HG03139 (cell line): Measurements from ENCODE around the gene FIBP.

ENCODE experiments used
- ATAC-seq: cut with Tn5 transposase; IDR thresholded peaks from one replicate; pipeline ENCODE4 v1.9.1; 2021; ENCODE audit not compliant: unreplicated experiment

The FIBP gene

DNA sequence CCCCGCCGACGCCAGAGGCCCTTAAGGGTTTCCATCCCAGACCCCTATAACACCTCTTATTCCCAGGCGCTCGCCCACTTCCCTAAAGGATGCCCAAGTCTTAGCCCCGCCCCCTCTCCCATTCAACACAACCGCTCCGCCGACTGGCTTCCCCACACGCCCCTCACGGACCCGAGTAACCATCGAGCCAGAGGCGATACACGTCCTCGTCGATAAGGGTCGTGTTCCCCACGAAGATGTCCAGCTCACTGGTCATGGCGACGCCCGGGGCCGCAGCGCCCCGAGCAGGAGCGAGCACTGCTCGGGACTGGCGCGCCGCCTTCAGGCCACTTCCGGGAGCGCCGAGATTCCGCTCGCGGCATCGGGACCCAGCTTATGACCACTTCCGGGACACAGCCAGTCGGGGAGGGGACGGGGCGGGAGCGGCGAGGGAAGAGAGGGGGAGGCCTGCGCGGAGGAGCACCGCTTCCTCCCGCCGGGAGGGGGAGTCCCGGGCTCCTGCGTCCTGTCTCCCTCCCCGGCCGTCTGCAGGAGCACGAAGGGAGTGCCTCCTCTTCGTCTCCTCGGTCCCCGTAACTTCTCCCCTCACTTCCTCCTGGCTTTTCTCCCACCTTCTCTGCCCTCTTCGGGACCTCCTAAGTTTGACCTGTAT lies at the start of gene FIBP:
Gene FIBP (minus strand): TSS at position 309 of the 652 bp plus-strand sequence. CDS start 53 bp downstream, at position 256.
- ATAC-seq: peak; percentile 43

DNA sequence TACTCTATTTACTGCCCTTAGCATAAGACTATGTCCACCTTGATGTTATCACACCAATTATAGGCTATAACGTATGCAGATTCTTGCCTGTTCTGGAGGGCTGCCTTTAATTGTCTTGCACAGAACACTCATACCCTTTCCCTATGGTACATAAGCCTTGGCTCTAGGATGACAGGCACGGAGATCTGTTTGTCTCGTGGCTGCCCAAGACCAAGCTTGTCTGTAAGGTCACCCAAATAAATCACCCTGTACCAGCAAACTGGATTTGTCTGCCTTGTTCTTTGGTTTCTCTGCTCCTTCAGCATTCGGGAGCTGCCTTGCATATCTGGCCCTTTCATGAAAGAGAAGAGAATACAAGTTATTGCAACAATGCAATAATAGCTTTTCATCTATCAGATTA lies 49.5 kb upstream of the FIBP start:
- ATAC-seq: no peak

DNA sequence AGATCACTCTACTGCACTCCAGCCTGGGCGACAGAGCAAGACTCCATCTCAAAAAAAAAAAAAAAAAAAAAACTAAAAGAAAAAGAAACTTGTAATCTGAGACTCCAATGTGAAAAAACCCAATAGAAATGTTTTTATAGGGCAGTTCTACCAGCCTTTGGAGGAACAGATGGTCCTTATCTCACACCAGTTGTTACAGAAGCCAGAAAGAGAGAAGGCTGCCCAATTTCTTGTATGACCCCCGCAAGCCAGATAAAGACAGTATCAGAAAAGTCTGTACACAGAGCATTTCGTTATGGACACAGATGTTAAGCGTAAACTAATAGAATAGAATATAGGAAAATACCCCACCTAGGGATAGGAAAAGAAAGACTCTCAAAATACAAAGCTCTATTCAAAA lies 45.7 kb upstream of the FIBP start:
- no peak for ATAC-seq

DNA sequence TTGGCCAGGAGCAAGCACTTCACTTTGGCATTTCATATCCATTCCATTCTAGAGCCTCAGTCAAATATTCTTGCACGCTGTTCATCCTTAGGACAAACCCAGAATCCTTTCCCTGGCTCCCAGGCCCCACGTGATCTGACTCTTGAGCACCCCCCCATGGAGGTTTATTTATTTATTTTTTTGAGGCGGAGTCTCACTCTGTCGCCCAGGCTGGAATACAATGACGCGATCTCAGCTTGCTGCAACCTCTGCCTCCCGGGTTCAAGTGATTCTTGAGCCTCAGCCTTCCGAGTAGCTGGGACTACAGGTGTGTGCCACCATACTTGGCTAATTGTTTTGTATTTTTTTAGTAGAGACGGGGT lies 44.3 kb upstream of the FIBP start:
- ATAC-seq: no peak

DNA sequence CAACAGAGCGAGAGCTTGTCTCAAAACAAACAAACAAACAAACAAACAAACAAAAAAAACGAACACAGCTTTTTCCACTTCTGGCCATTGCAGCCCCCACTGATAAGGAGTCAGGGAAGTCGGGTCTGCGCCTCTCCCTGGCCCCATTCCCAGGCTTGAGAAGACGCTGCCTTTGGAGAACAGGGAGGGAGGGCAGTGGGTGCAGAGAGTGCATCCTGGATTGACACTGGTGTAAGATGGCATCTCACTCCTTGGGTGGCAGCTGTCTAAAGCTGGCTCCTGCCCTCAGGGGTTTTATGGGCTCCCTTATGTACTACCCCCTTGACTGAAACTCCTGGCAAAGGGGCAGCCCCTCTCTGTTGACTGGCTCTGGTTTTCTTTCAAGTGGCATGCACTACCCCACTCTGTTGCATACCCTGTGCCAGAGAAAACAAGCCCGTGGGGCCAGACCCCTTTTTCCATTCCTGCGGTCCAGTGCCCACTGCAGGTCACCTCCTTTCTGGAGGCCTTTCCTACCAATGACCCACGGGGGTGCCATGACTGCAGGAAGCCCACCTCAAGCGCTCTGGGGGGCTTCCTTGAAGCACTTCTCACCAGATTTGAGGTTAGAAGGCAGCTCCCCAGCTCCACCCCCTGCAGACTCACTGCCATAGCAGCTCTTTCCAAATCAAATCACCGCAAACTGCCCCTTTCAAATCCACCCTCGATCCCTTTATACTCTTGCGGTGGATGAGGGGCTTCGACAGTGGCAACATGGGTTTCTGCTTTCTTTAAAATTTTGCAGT lies 43.7 kb upstream of the FIBP start:
- ATAC-seq: no peak

DNA sequence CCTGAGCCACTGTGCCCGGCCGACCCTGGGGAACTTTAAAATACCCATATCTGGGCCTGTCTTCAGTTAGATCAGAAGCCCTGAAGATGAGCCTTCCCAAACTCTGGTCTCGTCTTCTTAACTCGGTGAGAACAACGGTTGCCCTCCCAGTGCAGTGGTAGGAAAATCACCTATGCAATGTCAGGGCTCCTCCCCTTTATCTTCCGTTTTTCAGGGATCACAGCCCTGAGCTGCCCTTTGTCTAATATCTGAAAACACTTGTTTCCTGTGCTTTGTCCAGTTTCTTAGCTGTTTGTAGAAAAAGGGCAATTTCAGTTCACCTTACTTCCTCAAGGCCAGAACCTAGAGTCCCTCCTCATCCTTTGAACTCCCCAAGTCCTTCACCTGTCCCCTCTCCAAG lies 40.4 kb upstream of the FIBP start:
- no peak for ATAC-seq

DNA sequence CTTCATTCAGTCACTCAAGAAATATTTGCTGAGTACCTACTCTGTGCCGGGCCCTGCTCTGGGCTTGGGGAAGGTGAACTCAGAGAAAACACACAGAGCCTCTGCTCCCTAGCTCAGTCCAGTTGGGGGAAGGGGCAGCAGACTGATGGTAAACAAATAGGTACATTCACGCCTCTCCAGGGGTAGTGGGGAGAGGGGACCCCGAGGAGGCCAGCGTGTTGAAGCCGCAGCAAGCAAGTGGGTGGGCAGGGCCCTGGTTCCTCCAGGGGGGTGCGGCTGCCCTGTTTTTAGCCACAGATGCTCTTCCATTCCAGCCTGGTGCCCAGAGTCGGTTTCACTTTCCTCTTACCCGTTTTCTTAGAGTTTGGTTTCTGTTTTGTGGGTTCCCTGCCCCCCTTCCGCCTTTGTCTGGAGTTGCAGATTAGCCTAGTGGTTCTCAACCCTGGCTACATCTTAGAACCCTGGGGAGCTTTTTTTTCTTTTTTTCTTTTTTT lies 39.7 kb upstream of the FIBP start:
- peak; percentile 76 for ATAC-seq

DNA sequence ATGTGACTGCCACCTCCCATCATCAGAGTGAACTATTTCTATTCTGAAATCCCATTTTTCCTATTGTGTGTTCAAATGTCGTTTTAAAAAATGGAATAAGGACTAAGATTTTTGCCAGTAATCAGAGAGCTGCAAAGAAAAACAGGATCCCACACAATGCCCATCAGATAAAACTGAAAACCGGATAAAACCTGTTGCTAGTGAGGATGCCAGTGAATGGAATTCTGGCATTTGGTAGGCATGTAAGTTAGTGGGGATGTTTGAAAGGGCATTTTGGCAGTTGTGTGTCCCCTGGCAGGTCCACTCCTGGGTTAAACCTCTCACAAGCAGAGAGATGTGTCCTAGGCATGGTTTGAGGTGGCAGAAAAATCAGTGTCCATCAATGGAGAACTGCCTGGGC lies 37.1 kb upstream of the FIBP start:
- ATAC-seq: no peak

DNA sequence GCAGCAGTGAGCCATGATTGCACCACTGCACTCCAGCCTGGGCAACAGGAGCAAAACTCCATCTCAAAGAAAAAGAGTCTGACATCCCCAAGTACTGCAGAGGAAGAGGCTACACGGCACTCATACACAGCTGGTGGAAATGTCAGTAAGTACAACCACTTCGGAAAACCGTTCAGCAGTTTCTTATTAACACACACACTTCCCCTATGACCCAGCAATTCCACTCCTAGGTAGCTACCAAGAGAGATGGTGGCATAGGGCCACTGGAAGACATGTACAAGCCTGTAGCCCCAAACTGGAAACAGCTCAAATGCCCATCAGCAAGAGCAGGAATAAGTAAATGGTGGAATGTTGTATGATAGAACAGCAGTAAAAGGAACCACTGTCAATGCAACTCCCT lies 34.3 kb upstream of the FIBP start:
- ATAC-seq: no peak

DNA sequence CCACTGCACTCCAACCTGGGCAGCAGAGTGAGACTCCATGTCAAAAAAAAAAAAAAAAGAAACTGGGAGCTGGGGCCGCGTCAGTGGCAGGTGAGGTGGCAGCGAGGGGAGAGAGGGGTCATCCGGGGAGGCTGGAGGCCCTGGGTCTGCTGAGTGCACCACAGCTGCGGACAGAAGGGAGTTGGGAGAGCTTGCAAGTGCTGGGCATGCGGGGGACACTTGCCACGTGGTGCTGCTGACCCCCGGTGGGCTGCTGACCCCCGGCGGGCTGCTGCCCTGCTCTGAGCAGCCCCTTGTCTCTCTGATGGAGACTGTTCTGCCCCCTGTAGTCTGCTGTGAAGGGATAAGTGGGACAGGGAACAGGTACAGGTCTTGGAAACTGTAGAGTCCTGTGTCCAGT lies 33.6 kb upstream of the FIBP start:
- no peak for ATAC-seq

DNA sequence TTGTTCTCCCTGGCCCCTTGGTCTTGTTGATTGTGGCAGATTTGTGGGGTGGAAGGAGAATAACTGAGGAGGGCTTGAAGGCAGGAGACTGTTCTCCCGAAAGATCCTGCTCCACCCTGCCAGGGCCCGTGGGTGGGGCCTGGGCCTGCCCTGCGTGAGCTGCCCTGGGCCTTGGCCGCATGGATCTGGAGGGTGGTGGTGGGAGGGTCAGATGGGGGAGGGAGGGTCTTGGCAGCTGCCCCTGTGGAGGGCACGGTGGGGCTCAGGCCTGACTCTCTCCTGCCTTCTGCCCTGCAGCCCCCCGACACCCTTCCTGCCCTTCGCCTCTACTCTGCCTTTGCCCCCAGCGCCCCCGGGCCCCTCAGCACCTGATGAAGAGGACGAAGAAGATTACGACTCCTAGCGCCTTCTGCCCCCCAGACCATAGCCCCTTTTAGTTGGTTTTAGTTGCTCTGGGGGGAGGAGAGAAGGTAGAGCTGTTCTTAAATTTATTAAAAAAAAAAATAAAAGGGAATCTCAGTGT lies 32.8 kb upstream of the FIBP start:
- ATAC-seq: no peak

DNA sequence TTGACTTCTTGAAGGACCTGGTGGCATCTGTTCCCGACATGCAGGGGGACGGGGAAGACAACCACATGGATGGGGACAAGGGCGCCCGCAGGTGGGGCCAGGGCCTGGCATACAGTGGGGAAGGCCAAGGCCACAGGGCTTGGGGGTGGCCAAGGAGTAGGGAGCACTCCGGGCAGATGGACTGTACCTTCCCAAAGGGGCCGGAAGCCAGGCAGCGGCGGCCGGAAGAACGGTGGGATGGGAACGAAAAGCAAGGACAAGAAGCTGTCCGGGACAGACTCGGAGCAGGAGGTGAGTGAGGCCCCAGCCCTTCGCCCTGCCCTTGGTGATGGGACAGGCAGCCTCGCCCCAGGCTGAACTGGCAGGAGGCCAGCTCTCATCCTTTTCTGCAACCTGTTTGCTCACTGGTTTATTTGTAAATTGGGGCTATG lies 32.1 kb upstream of the FIBP start:
- no peak for ATAC-seq

DNA sequence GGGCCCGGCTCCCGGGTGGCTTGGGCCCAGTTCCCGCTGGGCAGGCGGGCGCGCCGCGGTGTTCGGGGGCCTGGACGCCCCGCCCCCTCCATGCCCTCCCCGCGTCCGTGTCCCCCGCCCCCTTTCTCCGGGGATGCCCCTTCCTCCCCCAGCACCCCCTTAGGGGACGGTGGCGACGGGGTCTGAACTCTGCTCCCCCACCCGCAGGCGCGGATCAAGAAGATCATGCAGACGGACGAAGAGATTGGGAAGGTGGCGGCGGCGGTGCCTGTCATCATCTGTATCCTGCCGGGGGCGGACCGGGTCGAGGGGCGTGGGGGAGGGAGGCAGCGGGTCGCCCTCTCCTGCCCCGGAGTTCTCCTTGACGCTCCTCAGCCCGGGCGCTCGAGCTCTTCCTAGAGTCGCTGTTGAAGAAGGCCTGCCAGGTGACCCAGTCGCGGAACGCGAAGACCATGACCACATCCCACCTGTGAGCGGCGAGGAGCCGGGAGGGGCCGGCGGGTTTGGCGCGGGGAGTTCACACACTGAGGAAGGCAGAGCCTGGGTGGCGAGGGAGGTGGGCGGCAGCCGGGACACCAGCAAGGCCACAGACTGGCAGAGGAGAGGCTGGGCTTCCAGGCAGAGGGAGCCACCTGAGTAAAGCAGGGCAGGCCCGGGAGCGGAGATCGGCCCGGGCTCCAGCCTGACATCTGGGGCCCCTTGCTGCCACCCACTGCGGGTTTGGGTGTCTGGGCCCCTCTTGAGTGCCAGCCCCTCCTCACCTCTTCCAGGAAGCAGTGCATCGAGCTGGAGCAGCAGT lies 31.5 kb upstream of the FIBP start:
- peak; percentile 12 for ATAC-seq

DNA sequence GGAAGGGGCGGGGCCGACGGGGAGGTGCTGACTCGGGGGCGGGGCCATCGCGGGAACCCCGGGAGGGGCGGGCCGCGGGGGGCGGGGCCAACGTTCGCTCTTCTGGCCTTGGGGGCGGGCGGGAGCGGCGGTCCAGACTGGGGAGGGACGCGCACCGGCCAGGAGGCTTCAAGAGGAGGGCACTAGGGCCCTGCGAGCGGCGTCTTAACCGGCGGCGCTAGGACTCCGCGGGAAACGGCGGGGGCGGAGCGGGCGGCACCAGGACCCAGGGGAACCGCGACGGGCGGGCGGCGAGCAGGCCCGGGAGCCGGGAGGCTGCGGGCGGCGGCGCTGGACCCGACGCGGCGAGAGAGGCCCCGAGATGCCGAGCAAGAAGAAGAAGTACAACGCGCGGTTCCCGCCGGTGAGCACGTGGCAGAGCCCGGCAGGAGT lies 30.9 kb upstream of the FIBP start, which contains the start of gene DRAP1:
Gene DRAP1 (plus strand): TSS at position 286 of the 432 bp plus-strand sequence. CDS start 76 bp downstream, at position 362.
- peak; percentile 76 for ATAC-seq

DNA sequence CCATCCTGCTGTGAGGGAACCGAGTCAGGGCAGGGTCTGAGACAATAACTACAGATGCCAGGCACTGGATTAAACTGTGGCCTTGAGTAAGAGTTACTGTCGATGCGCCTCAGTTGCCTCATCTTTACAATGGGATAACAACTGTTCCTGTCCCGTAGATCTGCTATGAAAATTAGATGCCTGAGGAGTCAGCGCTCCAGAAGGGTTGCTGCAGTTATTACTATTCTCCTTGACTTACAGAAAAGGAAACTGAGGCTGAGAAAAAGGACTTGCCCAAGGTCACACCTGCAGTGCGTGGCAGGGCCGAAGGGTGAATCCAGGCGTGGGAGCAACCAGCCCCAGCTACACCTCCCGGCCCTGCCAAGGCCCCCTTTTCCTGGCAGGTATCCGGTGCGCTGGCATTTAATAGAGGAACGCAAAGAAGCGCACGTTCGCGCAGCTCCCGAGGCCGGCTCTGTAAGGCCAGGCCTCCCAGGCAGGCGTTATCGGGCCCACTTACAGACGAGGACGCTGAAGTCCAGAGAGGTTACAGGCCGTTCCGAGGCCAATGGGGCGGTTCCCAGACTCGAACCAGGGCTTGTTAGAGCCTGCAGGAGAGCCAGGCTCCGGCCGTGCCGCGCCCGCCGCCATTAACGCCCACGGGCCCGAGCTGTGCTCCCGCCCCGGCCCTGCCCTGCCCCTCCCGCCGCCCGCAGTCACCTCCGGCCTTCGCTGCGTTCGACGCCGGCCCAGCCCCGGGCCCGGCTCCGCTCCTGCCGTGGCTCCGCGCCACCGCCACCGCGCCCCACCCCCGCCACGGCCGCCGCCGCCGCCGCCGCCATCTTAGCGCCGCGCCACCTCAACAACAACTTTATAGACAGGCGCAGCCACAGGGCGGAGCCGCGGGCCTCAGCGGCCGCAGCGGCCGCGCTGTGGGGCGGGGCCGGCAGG lies 30.2 kb upstream of the FIBP start, which contains the start of gene C11orf68:
Gene C11orf68 (minus strand): TSS at position 852 of the 930 bp plus-strand sequence. CDS start 31 bp downstream, at position 821.
- ATAC-seq: peak; percentile 44

DNA sequence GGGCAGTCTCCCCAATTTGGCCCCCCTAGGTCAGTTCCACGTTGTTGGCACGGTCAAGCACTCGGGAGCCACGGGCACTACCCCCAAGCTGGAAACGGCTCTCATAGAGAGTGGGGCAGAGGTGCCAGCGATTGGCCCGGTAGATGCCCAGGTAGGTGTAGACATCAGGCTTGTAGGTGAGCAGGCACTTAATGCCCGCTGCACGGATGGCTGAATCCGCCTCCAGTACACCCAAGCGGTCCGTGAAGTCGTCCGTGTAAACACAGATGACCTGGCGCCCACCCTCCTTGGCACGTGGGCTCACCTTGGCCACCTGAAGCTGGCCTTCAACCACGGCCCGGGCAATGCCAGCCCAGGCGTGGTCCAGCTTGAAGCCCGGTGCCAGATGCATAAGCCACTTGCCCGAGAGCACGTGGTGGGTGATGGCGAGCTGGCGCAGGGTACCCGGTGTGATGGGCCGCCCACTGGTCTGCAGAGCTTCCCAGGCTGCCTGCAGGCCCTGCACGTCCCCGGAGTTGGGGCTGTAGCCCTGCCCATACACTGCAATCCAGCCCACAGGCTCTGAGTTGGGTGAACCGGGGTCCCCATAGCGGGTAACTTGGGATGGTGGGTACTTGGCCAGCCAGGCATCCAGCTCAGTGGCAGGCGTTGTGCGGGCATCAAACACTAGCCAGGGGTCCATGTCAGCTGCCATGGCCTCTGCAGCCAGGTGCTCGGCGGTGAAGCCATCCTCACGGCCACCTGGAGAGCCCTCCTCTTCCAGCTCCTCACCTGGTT lies 29.4 kb upstream of the FIBP start:
- no peak for ATAC-seq

DNA sequence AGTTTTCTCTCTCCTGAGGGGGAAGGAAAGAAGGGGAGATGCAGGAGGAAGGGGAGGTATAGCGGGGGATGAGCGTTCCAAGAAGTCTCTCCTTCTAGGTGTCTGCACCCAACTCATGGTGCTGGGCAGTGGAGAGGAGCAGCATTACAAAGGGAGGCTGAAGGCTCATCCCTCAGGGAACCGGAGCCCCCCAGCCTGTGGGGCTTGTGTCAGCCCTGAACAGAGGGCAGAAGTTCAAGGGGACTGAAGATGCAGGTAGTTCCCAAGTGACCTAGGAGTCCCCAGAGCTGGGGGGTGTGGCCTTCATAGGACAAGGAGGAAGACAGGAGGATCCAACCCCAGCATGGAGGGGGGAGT lies 28.8 kb upstream of the FIBP start:
- no peak for ATAC-seq

DNA sequence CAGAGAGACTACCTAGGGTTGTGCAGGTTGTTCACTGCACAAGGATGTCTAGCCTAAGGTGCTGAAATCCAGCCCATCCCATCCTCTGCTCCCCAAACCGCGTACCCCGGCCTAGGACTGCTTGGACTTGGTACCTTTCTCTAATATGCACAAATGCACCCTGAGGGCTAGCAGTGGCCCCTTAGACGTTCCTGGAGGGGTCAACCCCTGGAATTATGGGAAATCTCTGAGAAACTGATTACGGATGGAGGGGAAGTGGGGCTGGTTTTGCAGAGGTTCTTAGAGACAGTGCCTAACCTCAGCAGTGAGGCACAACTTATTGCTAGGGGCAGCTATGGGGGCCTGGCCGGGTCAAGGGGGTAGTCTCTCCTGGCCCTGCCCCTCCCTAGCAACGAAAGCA lies 28.1 kb upstream of the FIBP start:
- no peak for ATAC-seq

DNA sequence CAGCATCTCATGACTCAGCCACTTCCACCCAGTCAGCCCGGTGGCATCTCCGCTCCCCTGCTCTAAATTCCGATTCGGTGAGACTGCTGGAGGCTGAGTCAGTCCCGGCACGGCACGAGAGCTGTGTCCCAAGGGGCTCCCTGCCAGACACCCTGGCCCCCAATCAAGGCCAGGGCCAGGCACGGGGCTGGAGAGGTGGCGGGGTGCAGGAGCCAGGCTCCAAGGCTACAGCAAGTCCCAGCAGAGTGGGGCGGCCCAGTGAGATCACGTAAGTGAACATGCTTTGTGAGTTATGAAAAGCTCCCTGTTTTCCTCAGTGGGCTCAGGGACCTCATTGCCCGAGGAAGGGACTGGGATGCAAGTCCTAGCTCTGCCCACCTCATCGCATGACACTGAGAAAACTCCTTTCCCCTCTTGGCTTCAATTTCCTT lies 27.6 kb upstream of the FIBP start:
- no peak for ATAC-seq
